Testis (tissue), 2 donors: ENCODE data around the gene MYO7B.

Source experiments
- POLR2A ChIP-seq: fragments of 450-650 bp; IDR thresholded peaks from one replicate; pipeline ENCODE4 v1.6.1; 2017; ENCODE audit warnings: antibody characterized with exemption, mild to moderate bottlenecking, moderate library complexity
- TF ChIP-seq, protein P1 (sequence below), 3 experiments: fragments of 450-650 bp in 2 of 3; fragments of 200-600 bp in 1 of 3; sonication (generic) in 1 of 3; IDR thresholded peaks; one replicate each; pipeline ENCODE4 v1.5.1; 2016 to 2019; ENCODE audit warnings: antibody characterized with exemption in 3 of 3, mild to moderate bottlenecking in 2 of 3, moderate library complexity in 1 of 3

DNA sequence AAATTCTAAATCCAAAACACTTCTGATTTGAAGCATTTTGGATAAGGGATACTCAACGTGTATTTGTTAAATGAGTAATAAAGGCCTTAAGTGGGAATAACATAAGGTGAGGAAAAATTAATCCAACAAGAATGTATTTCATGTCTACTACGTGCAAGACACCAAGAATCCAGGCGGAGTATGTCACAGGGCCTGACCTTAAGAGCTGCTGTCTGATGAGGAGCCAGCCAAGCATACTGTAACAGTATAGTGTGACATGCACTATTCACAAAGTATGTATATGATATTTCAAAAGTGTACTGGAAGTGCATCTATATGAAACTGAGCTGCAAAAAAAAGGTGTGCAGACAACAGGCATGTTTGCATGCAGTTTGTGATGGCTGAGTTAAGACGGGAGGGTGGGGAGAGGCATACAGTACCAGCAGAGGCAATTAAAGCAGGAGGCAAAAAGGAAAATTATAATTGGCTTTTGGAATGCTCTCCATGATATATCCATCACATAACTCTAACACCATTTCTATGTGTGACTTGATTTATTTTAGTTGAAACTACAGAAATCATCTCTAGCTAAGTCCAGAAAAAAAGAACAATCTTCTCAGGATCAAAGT is 27.4 kb upstream of the MYO7B start:
- TF ChIP-seq, protein P1, sequence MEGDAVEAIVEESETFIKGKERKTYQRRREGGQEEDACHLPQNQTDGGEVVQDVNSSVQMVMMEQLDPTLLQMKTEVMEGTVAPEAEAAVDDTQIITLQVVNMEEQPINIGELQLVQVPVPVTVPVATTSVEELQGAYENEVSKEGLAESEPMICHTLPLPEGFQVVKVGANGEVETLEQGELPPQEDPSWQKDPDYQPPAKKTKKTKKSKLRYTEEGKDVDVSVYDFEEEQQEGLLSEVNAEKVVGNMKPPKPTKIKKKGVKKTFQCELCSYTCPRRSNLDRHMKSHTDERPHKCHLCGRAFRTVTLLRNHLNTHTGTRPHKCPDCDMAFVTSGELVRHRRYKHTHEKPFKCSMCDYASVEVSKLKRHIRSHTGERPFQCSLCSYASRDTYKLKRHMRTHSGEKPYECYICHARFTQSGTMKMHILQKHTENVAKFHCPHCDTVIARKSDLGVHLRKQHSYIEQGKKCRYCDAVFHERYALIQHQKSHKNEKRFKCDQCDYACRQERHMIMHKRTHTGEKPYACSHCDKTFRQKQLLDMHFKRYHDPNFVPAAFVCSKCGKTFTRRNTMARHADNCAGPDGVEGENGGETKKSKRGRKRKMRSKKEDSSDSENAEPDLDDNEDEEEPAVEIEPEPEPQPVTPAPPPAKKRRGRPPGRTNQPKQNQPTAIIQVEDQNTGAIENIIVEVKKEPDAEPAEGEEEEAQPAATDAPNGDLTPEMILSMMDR (IDR thresholded peaks at IDR 0.05), result no peak
- TF ChIP-seq POLR2A, result no peak
